B cell (primary cell): Measurements from ENCODE around the gene TMUB2. TPM values are rescaled to one million over a fixed set of nuclear protein-coding genes. Genes with fewer than 3 reads are reported as not detected.
"Not testable (repeated sequence)": the region's sequence is repeated elsewhere in the genome, so short reads cannot be mapped to it uniquely, and the experiment has no call there.

ENCODE experiments used
- ATAC-seq: fragments of 200-7000 bp; cut with Tn5 transposase; one replicate; pipeline ENCODE4 v1.10.0; 2021; ENCODE audit warnings: low read depth, mild to moderate bottlenecking, moderate number of reproducible peaks, moderate library complexity
- CTCF ChIA-PET: fragments of 350-600 bp; sonication (Branson Sonifier 250); formaldehyde crosslinking; loops from one replicate; lab custom pipeline; 2021; ENCODE audit warnings: antibody characterized with exemption, inconsistent platforms; lab: Charles Lee
- POLR2A ChIA-PET: fragments of 350-600 bp; sonication (Branson Sonifier 250); formaldehyde crosslinking; loops from one replicate; lab custom pipeline; 2021; ENCODE audit warnings: antibody characterized with exemption; lab: Charles Lee
- DNase-seq: peaks from one replicate; pipeline ENCODE4 v3.0.0; 2013
- H2AFZ ChIP-seq: 2 replicates; pipeline ENCODE4 v1.6.1; 2012; ENCODE audit warnings: mild to moderate bottlenecking, low read depth, low read length; ENCODE audit not compliant: insufficient read depth, poor library complexity, severe bottlenecking
- H3K27ac ChIP-seq, 2 donors: 1 replicate in 1 of 2; 2 replicates in 1 of 2; pipeline ENCODE4 v1.5.1; 2012 to 2013; ENCODE audit warnings: low read length in 2 of 2, mild to moderate bottlenecking in 2 of 2, moderate library complexity in 1 of 2
- H3K27me3 ChIP-seq, 4 experiments: fragments of 200-600 bp in 1 of 4; sonication (generic) in 1 of 4; replicated peaks in 1 of 4; 1 replicate in 2 of 4; 2 replicates in 2 of 4; pipeline versions ENCODE4 v1.6.1 to v1.7.0; 2013 to 2016; ENCODE audit warnings: low read length in 3 of 4, mild to moderate bottlenecking in 2 of 4, mixed read lengths in 1 of 4, moderate library complexity in 1 of 4; ENCODE audit not compliant: insufficient read depth in 4 of 4, control insufficient read depth in 3 of 4; ENCODE audit errors: control extremely low read depth in 1 of 4
- H3K36me3 ChIP-seq, 2 experiments: replicated peaks in 1 of 2; 1 replicate in 1 of 2; 2 replicates in 1 of 2; pipeline versions ENCODE4 v1.6.1 to v1.7.1; 2013; ENCODE audit warnings: low read length in 1 of 2; ENCODE audit not compliant: insufficient read depth in 2 of 2, control insufficient read depth in 1 of 2; ENCODE audit errors: control extremely low read depth in 1 of 2, extremely low read depth in 1 of 2
- H3K4me1 ChIP-seq, 2 donors: fragments of 200-600 bp in 1 of 2; sonication (generic) in 1 of 2; 1 replicate in 1 of 2; 2 replicates in 1 of 2; pipeline versions ENCODE4 v1.5.1 to v1.6.1; 2013 to 2017; ENCODE audit warnings: low read length in 2 of 2; ENCODE audit not compliant: control insufficient read depth in 2 of 2, insufficient read depth in 2 of 2
- H3K4me2 ChIP-seq: replicated peaks from 2 replicates; pipeline ENCODE3; 2012; ENCODE audit warnings: mild to moderate bottlenecking, low read depth, low read length; ENCODE audit not compliant: poor library complexity, severe bottlenecking
- H3K4me3 ChIP-seq, 5 experiments: fragments of 200-600 bp in 1 of 5; sonication (generic) in 1 of 5; 1 replicate in 3 of 5; 2 replicates in 2 of 5; pipeline versions ENCODE4 v1.5.1 to v1.7.0; 2011 to 2016; ENCODE audit warnings: low read length in 4 of 5, mild to moderate bottlenecking in 4 of 5, low read depth in 2 of 5, control low read depth in 1 of 5, moderate library complexity in 1 of 5; ENCODE audit not compliant: insufficient read depth in 1 of 5; ENCODE audit errors: control extremely low read depth in 1 of 5, extremely low read depth in 1 of 5
- H3K79me2 ChIP-seq: fragments of 200-600 bp; sonication (generic); one replicate; pipeline ENCODE4 v1.6.0; 2016; ENCODE audit warnings: low read length; ENCODE audit not compliant: control insufficient read depth, insufficient read depth
- H3K9ac ChIP-seq: fragments of 200-600 bp; sonication (generic); 2 replicates; pipeline ENCODE4 v1.6.1; 2017; ENCODE audit warnings: mild to moderate bottlenecking, low read length, moderate library complexity
- H3K9me3 ChIP-seq, 3 donors: one replicate each; pipeline versions ENCODE4 v1.6.1 to v1.7.1; 2013; ENCODE audit warnings: low read length in 2 of 3; ENCODE audit not compliant: control insufficient read depth in 2 of 3, insufficient read depth in 1 of 3; ENCODE audit errors: control extremely low read depth in 1 of 3
- H4K20me1 ChIP-seq: 2 replicates; pipeline ENCODE4 v1.6.0; 2012; ENCODE audit warnings: mild to moderate bottlenecking, low read length; ENCODE audit not compliant: insufficient read depth, control insufficient read depth, poor library complexity, severe bottlenecking
- H3K27ac Mint-ChIP-seq: one replicate; pipeline ENCODE4 v1.8.0; 2021; ENCODE audit warnings: mixed read lengths
- H3K27me3 Mint-ChIP-seq: one replicate; pipeline ENCODE4 v1.8.0; 2021; ENCODE audit warnings: mixed read lengths
- H3K4me1 Mint-ChIP-seq: one replicate; pipeline ENCODE4 v1.8.0; 2021; ENCODE audit warnings: mixed read lengths
- H3K4me3 Mint-ChIP-seq: one replicate; pipeline ENCODE4 v1.8.0; 2021; ENCODE audit warnings: mixed read lengths
- H3K9me3 Mint-ChIP-seq: one replicate; pipeline ENCODE4 v1.8.0; 2022; ENCODE audit warnings: mixed read lengths; ENCODE audit not compliant: insufficient read depth
- CTCF ChIP-seq: fragments of 200-600 bp; IDR thresholded peaks from one replicate; pipeline ENCODE4 v1.8.0; 2022; ENCODE audit warnings: antibody characterized with exemption, mild to moderate bottlenecking
- EZH2 ChIP-seq: IDR thresholded peaks from 2 replicates; pipeline ENCODE4 v1.6.1; 2012; ENCODE audit warnings: borderline replicate concordance, low read depth, mild to moderate bottlenecking, moderate library complexity, low read length; ENCODE audit not compliant: insufficient read depth, poor library complexity, severe bottlenecking
- WGBS: methylation state at CpG from one replicate; pipeline ENCODE4 v1.1.5; 2013; ENCODE audit warnings: missing lambda C conversion rate; ENCODE audit not compliant: insufficient coverage; 5-methylcytosine and 5-hydroxymethylcytosine counted together
- intact Hi-C: fragments of 100-400 bp; cut with micrococcal nuclease; formaldehyde crosslinking; loops from one replicate; pipeline ENCODE4 v1.10.0; 2022
- polyA plus RNA-seq: library from polyadenylated mRNA; depleted of rRNA; stranded (reverse); fragments of >200 nt; gene quantifications from 2 replicates; pipeline ENCODE4 v1.2.3, GENCODE V29; 2012
- total RNA-seq, 2 donors: library from RNA; stranded (reverse); fragments of 120-200 nt in 1 of 2; gene quantifications; 1 replicate in 1 of 2; 2 replicates in 1 of 2; pipeline versions ENCODE4 v1.2.3 to v1.2.4, GENCODE V29; 2013 to 2022

Gene TMUB2
- total and polyA plus RNA-seq, 2 donors (not counting 1 experiment from before 2014, with no cell fraction given): 52.3 to 114 TPM

GRCh38 chr17:44235583-44235936, 48.8 kb downstream of the TMUB2 start:
- H3K9me3 Mint-ChIP-seq: no peaks in the 10 kb centered on the region
- DNase-seq (no peak), ATAC-seq (no peak)
- no peak overlapping the region for H3K4me3 Mint-ChIP-seq
- intact Hi-C loops: no loop called here
- peaks cover 11% of the 10 kb centered on the region for H3K27me3 Mint-ChIP-seq
- Histone ChIP-seq H3K4me2 (no peak overlapping the region), H2AFZ (no peak overlapping the region), H4K20me1 (no peaks in the 10 kb centered on the region), H3K4me1 (no peaks in the 10 kb centered on the region), H3K79me2 (no peaks in the 10 kb centered on the region), H3K27ac (no peak overlapping the region), H3K36me3 (no peaks in the 10 kb centered on the region), H3K4me3 (no peak overlapping the region), H3K27me3 (no peaks in the 10 kb centered on the region), H3K9me3 (no peaks in the 10 kb centered on the region), H3K9ac (no peak overlapping the region)
- ChIA-PET POLR2A (no interaction called here), CTCF (no interaction called here)
- no peak overlapping the region for H3K27ac Mint-ChIP-seq
- WGBS: 93% methylated on average over 5 of the region's 5 CpGs
- no peaks in the 10 kb centered on the region for H3K4me1 Mint-ChIP-seq
- TF ChIP-seq CTCF: no peak

- TF ChIP-seq EZH2: no peak
- ATAC-seq (no peak), DNase-seq (no peak)
- Histone ChIP-seq H3K79me2 (no peaks in the 10 kb centered on the region), H3K27me3 (no peaks in the 10 kb centered on the region), H3K4me2 (no peak overlapping the region), H3K9ac (no peak overlapping the region), H3K4me3 (no peak overlapping the region), H3K27ac (no peak overlapping the region), H3K4me1 (peaks cover 0 to 3% of the 10 kb centered on the region in 2 donors), H3K9me3 (no peaks in the 10 kb centered on the region), H3K36me3 (no peaks in the 10 kb centered on the region), H4K20me1 (no peaks in the 10 kb centered on the region), H2AFZ (no peak overlapping the region)
- peaks cover 5% of the 10 kb centered on the region for H3K4me1 Mint-ChIP-seq
- peaks cover 11% of the 10 kb centered on the region for H3K27me3 Mint-ChIP-seq
- WGBS: 80% methylated on average over 1 of the region's 5 CpGs
- H3K9me3 Mint-ChIP-seq: no peaks in the 10 kb centered on the region
- H3K27ac Mint-ChIP-seq: no peak overlapping the region
- POLR2A ChIA-PET: no interaction called here
- intact Hi-C loops: no loop called here
- no peak overlapping the region for H3K4me3 Mint-ChIP-seq
- CTCF ChIA-PET: no interaction called here
Observed at GRCh38 chr17:44236444-44236991, 49.7 kb downstream of the TMUB2 start.

GRCh38 chr17:44237886-44238285, 51.1 kb downstream of the TMUB2 start:
- H3K27ac Mint-ChIP-seq, DNase-seq, H4K20me1 ChIP-seq, H3K4me3 ChIP-seq, H3K9ac ChIP-seq, H2AFZ ChIP-seq, H3K79me2 ChIP-seq, intact Hi-C loops, H3K27me3 ChIP-seq, CTCF ChIA-PET, H3K9me3 ChIP-seq, POLR2A ChIA-PET, H3K4me2 ChIP-seq, H3K4me1 Mint-ChIP-seq, ATAC-seq, H3K4me1 ChIP-seq, H3K4me3 Mint-ChIP-seq, H3K27ac ChIP-seq, H3K9me3 Mint-ChIP-seq, H3K36me3 ChIP-seq: not testable (repeated sequence)
- peaks cover 11% of the 10 kb centered on the region for H3K27me3 Mint-ChIP-seq
- WGBS: no CpG with 5 or more reads among the region's 28 CpGs
